ENCODE results near the gene COL4A1.

The COL4A1 gene

GRCh38 chr13:110306960-110307766, at the start of gene COL4A1, which contains the start of gene COL4A2:
TSS of gene COL4A1 (minus strand) at chr13:110307157. CDS start at chr13:110307027, 130 bp downstream.
TSS of gene COL4A2 (plus strand) at chr13:110307284. CDS start at chr13:110307904, 620 bp downstream.
- no peak for DNase-seq (ENCODE audit: low read depth in 2 of 2)

- DNase-seq (ENCODE audit: low read depth in 2 of 2) = no peak
Measured at GRCh38 chr13:110356362-110356761, 49.4 kb upstream of the COL4A1 start.

- DNase-seq (ENCODE audit: low read depth in 2 of 2) = no peak
Measured at GRCh38 chr13:110354715-110355473, 47.9 kb upstream of the COL4A1 start.

GRCh38 chr13:110354123-110354627, 47.2 kb upstream of the COL4A1 start:
- DNase-seq (ENCODE audit: low read depth in 2 of 2) = no peak

GRCh38 chr13:110353339-110353977, 46.5 kb upstream of the COL4A1 start:
- no peak for DNase-seq (ENCODE audit: low read depth in 2 of 2)

GRCh38 chr13:110352735-110353134, 45.8 kb upstream of the COL4A1 start:
- no peak for DNase-seq (ENCODE audit: low read depth in 2 of 2)

GRCh38 chr13:110351636-110352420, 44.9 kb upstream of the COL4A1 start:
- DNase-seq (ENCODE audit: low read depth in 2 of 2) = no peak

GRCh38 chr13:110350509-110350908, 43.6 kb upstream of the COL4A1 start:
- DNase-seq (ENCODE audit: low read depth in 2 of 2) = no peak

GRCh38 chr13:110350049-110350448, 43.1 kb upstream of the COL4A1 start:
- no peak for DNase-seq (ENCODE audit: low read depth in 2 of 2)

- no peak for DNase-seq (ENCODE audit: low read depth in 2 of 2)
Measured at GRCh38 chr13:110349239-110349638, 42.3 kb upstream of the COL4A1 start.

GRCh38 chr13:110348309-110349105, 41.5 kb upstream of the COL4A1 start:
- DNase-seq (ENCODE audit: low read depth in 2 of 2) = no peak

- no peak for DNase-seq (ENCODE audit: low read depth in 2 of 2)
Measured at GRCh38 chr13:110347535-110348308, 40.8 kb upstream of the COL4A1 start.

- no peak for DNase-seq (ENCODE audit: low read depth in 2 of 2)
Measured at GRCh38 chr13:110347088-110347487, 40.1 kb upstream of the COL4A1 start.

GRCh38 chr13:110346661-110347067, 39.7 kb upstream of the COL4A1 start:
- no peak for DNase-seq (ENCODE audit: low read depth in 2 of 2)

- DNase-seq (ENCODE audit: low read depth in 2 of 2) = no peak
Measured at GRCh38 chr13:110345701-110346100, 38.7 kb upstream of the COL4A1 start.

GRCh38 chr13:110345266-110345665, 38.3 kb upstream of the COL4A1 start:
- DNase-seq (ENCODE audit: low read depth in 2 of 2) = no peak

- no peak for DNase-seq (ENCODE audit: low read depth in 2 of 2)
Measured at GRCh38 chr13:110344320-110344719, 37.4 kb upstream of the COL4A1 start.

GRCh38 chr13:110343241-110343865, 36.4 kb upstream of the COL4A1 start:
- no peak for DNase-seq (ENCODE audit: low read depth in 2 of 2)

- no peak for DNase-seq (ENCODE audit: low read depth in 2 of 2)
Measured at GRCh38 chr13:110342474-110342873, 35.5 kb upstream of the COL4A1 start.

Data from stimulated activated CD4-positive, alpha-beta T cell treated with anti-CD3 and anti-CD28 coated beads, Interleukin-15, amount 100 ng/mL, for 48 hours (primary cell).